Breast epithelium (tissue), 3 donors: ENCODE data around the gene NBAS.

Source experiments
- CTCF ChIP-seq, 3 donors: fragments of 450-650 bp; IDR thresholded peaks; one replicate each; pipeline ENCODE4 v1.5.1; 2016 to 2017; ENCODE audit warnings: antibody characterized with exemption in 3 of 3, mild to moderate bottlenecking in 3 of 3, moderate library complexity in 3 of 3
- POLR2AphosphoS5 ChIP-seq, 3 donors: sonication (generic); formaldehyde crosslinking; IDR thresholded peaks; one replicate each; pipeline ENCODE4 v1.6.1; 2017; ENCODE audit warnings: antibody characterized with exemption in 3 of 3

DNA sequence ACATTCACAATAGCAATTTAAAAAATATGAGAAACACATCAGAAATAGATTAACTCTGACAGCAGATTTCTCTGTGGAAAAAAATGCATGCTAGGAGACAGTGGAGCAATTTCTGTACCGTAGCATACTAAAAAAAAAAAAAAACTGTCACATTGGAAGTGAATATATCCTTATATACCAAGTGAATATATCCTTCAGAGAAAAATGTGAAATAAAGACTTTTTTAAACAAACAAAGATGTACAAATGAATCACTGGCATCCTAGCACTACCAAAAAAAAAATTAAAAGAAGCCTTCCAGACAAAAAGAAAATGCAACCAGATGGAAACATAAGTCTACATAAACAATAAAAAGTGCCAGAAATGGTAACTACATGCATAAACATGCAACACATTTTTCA lies 169.4 kb downstream of the NBAS start:
- TF ChIP-seq CTCF (IDR thresholded peaks at IDR 0.05) (no peak), POLR2AphosphoS5 (IDR thresholded peaks at IDR 0.05) (no peak)
